Liver (tissue), 9 donors: ENCODE results near the gene VWA2. TPM values are rescaled to one million over a fixed set of nuclear protein-coding genes. Genes with fewer than 3 reads are reported as not detected.

Experiments
- DNase-seq: peaks from one replicate; pipeline ENCODE4 v3.0.0-alpha.2; 2017; ENCODE audit warnings: low spot score
- H3K27ac ChIP-seq, 2 donors: one replicate each; pipeline ENCODE4 v1.7.0; 2013; ENCODE audit warnings: inconsistent platforms in 2 of 2, low read length in 2 of 2, control low read depth in 1 of 2, low read depth in 1 of 2, mild to moderate bottlenecking in 1 of 2
- H3K27me3 ChIP-seq, 4 donors: one replicate each; pipeline versions ENCODE4 v1.6.1 to v1.7.0; 2013; ENCODE audit warnings: low read length in 3 of 4, inconsistent platforms in 1 of 4, mild to moderate bottlenecking in 1 of 4, moderate library complexity in 1 of 4; ENCODE audit not compliant: control insufficient read depth in 4 of 4, insufficient read depth in 4 of 4
- H3K36me3 ChIP-seq, 4 donors: one replicate each; pipeline versions ENCODE4 v1.6.1 to v1.7.0; 2013; ENCODE audit warnings: low read length in 3 of 4, mild to moderate bottlenecking in 3 of 4, low read depth in 1 of 4, moderate library complexity in 1 of 4; ENCODE audit not compliant: control insufficient read depth in 4 of 4, insufficient read depth in 3 of 4
- H3K4me1 ChIP-seq, 4 donors: one replicate each; pipeline versions ENCODE4 v1.6.1 to v1.7.0; 2013; ENCODE audit warnings: low read length in 3 of 4, mild to moderate bottlenecking in 3 of 4, moderate library complexity in 1 of 4; ENCODE audit not compliant: control insufficient read depth in 4 of 4, insufficient read depth in 4 of 4
- H3K4me3 ChIP-seq, 3 donors: one replicate each; pipeline versions ENCODE4 v1.6.1 to v1.7.0; 2013; ENCODE audit warnings: low read length in 3 of 3, control low read depth in 1 of 3, low read depth in 1 of 3, mild to moderate bottlenecking in 1 of 3
- H3K9ac ChIP-seq, 2 donors: one replicate each; pipeline ENCODE4 v1.7.0; 2013; ENCODE audit warnings: low read length in 2 of 2, mild to moderate bottlenecking in 2 of 2, moderate library complexity in 2 of 2, control low read depth in 1 of 2, low read depth in 1 of 2
- H3K9me3 ChIP-seq, 4 donors: one replicate each; pipeline versions ENCODE4 v1.6.1 to v1.7.0; 2013; ENCODE audit warnings: low read length in 3 of 4; ENCODE audit not compliant: control insufficient read depth in 4 of 4
- CTCF ChIP-seq: fragments of 150-350 bp; IDR thresholded peaks from 2 replicates; pipeline ENCODE4 v1.5.1; 2017; ENCODE audit warnings: improper control_type of control experiment, low read depth, low read length; ENCODE audit not compliant: missing input control
- EGR1 ChIP-seq, 2 donors: IDR thresholded peaks; 2 replicates each; pipeline ENCODE4 v1.6.1; 2016 to 2018; ENCODE audit warnings: antibody characterized with exemption in 2 of 2, low read depth in 2 of 2
- FOXA1 ChIP-seq: IDR thresholded peaks from 2 replicates; pipeline ENCODE4 v1.6.1; 2016; ENCODE audit warnings: antibody characterized with exemption
- FOXA2 ChIP-seq: IDR thresholded peaks from 2 replicates; pipeline ENCODE4 v1.6.1; 2016; ENCODE audit warnings: antibody characterized with exemption
- GABPA ChIP-seq, 2 donors: IDR thresholded peaks in 1 of 2; conservative IDR thresholded peaks in 1 of 2; 2 replicates each; pipeline ENCODE4 v1.6.1; 2016; ENCODE audit warnings: antibody characterized with exemption in 2 of 2, mild to moderate bottlenecking in 1 of 2, moderate library complexity in 1 of 2
- HNF4A ChIP-seq, 2 donors: conservative IDR thresholded peaks; 2 replicates each; pipeline ENCODE4 v1.6.1; 2016; ENCODE audit warnings: antibody characterized with exemption in 2 of 2, mild to moderate bottlenecking in 2 of 2
- HNF4G ChIP-seq: IDR thresholded peaks from 2 replicates; pipeline ENCODE4 v1.6.1; 2016; ENCODE audit warnings: antibody characterized with exemption
- JUND ChIP-seq, 2 donors: IDR thresholded peaks; 2 replicates each; pipeline ENCODE4 v1.6.1; 2016; ENCODE audit warnings: antibody characterized with exemption in 2 of 2
- MAX ChIP-seq: IDR thresholded peaks from 2 replicates; pipeline ENCODE4 v1.6.1; 2016; ENCODE audit warnings: antibody characterized with exemption
- NR2F2 ChIP-seq: IDR thresholded peaks from 2 replicates; pipeline ENCODE4 v1.6.1; 2016; ENCODE audit warnings: antibody characterized with exemption
- RAD21 ChIP-seq, 2 donors: IDR thresholded peaks; 2 replicates each; pipeline ENCODE4 v1.6.1; 2016; ENCODE audit warnings: antibody characterized with exemption in 2 of 2, mild to moderate bottlenecking in 2 of 2
- RXRA ChIP-seq, 2 donors: IDR thresholded peaks; 2 replicates each; pipeline ENCODE4 v1.6.1; 2017 to 2018; ENCODE audit warnings: antibody characterized with exemption in 2 of 2, mild to moderate bottlenecking in 1 of 2
- SP1 ChIP-seq: IDR thresholded peaks from 2 replicates; pipeline ENCODE4 v1.6.1; 2018; ENCODE audit warnings: antibody characterized with exemption, mild to moderate bottlenecking
- TAF1 ChIP-seq: conservative IDR thresholded peaks from 2 replicates; pipeline ENCODE4 v1.6.1; 2016; ENCODE audit warnings: antibody characterized with exemption, mild to moderate bottlenecking
- YY1 ChIP-seq: IDR thresholded peaks from 2 replicates; pipeline ENCODE4 v1.6.1; 2016; ENCODE audit warnings: antibody characterized with exemption, mild to moderate bottlenecking
- WGBS: extraction: QIAGEN DNeasy Blood & Tissue Kit; methylation state at CpG from one replicate; pipeline ENCODE4 v1.1.7; 2013; 5-methylcytosine and 5-hydroxymethylcytosine counted together
- polyA plus RNA-seq, 2 donors: library from polyadenylated mRNA; stranded (reverse) in 1 of 2; unstranded in 1 of 2; fragments of 200-250 nt in 1 of 2; fragments of >200 nt in 1 of 2; fragmentation: Nextera tagmentation in 1 of 2; extraction: Ambion mirVana in 1 of 2; gene quantifications; one replicate each; pipeline versions ENCODE4 v1.2.1 to v1.2.3, GENCODE V29; 2013 to 2015
- total RNA-seq, 2 donors: library from RNA; depleted of rRNA; stranded (reverse); fragments of >200 nt; gene quantifications; one replicate each; pipeline ENCODE4 v1.2.3, GENCODE V29; 2014
- TF ChIP-seq, protein P1 (sequence below): IDR thresholded peaks from 2 replicates; pipeline ENCODE4 v1.6.1; 2016; ENCODE audit warnings: antibody characterized with exemption
- TF ChIP-seq, protein P2 (sequence below): IDR thresholded peaks from 2 replicates; pipeline ENCODE4 v1.6.1; 2016; ENCODE audit warnings: antibody characterized with exemption
- TF ChIP-seq, protein P3 (sequence below): IDR thresholded peaks from 2 replicates; pipeline ENCODE4 v1.6.1; 2016; ENCODE audit warnings: antibody characterized with exemption, mild to moderate bottlenecking
- donor health status: healthy.
- donor health status: healthy.
- donor health status: healthy.
- donor health status: healthy.
- donor health status: healthy.

VWA2 gene
- total and polyA plus RNA-seq, 4 donors = 0.05 to 0.25 TPM; not detected in 2

DNA sequence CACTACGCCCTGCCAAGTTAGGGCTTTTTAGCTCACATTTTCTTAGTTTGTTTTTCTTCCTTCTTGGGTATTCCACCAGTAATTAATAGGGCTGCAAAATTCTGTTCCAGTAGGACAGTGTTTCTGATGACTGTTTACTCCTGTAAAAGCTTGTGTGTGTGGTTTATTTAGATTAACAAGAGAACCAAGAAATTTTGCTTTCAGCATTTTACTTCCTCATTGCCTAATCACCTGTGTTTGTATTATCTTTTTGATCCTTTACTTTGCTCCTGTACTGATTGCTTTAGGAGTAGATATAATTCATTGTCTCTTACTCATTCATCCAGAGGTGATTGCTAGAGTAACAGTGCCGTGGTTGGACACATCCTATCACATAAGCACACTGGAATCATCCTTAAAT lies 32.2 kb upstream of the VWA2 start:
- no peak overlapping the region for H3K27ac ChIP-seq
- 57% methylated on average over 2 of the region's 2 CpGs for WGBS
- H3K9me3 ChIP-seq = no peaks in the 10 kb centered on the region
- no peaks in the 10 kb centered on the region for H3K36me3 ChIP-seq
- TF ChIP-seq RXRA (IDR thresholded peaks at IDR 0.05) (no peak), SP1 (no peak), FOXA2 (no peak), YY1 (no peak), MAX (no peak), GABPA (IDR thresholded peaks at IDR 0.05 in 1 of 2, conservative IDR thresholded peaks at IDR 0.05 in 1 of 2) (no peak), NR2F2 (no peak), JUND (IDR thresholded peaks at IDR 0.05) (no peak), TAF1 (no peak), EGR1 (IDR thresholded peaks at IDR 0.05; ENCODE audit: low read depth in 2 of 2) (no peak), CTCF (no peak), HNF4A (conservative IDR thresholded peaks at IDR 0.05) (no peak)
- TF ChIP-seq, protein P1, sequence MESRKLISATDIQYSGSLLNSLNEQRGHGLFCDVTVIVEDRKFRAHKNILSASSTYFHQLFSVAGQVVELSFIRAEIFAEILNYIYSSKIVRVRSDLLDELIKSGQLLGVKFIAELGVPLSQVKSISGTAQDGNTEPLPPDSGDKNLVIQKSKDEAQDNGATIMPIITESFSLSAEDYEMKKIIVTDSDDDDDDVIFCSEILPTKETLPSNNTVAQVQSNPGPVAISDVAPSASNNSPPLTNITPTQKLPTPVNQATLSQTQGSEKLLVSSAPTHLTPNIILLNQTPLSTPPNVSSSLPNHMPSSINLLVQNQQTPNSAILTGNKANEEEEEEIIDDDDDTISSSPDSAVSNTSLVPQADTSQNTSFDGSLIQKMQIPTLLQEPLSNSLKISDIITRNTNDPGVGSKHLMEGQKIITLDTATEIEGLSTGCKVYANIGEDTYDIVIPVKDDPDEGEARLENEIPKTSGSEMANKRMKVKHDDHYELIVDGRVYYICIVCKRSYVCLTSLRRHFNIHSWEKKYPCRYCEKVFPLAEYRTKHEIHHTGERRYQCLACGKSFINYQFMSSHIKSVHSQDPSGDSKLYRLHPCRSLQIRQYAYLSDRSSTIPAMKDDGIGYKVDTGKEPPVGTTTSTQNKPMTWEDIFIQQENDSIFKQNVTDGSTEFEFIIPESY = no peak
- TF ChIP-seq, protein P2, sequence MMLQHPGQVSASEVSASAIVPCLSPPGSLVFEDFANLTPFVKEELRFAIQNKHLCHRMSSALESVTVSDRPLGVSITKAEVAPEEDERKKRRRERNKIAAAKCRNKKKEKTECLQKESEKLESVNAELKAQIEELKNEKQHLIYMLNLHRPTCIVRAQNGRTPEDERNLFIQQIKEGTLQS = no peak
- TF ChIP-seq, protein P3, sequence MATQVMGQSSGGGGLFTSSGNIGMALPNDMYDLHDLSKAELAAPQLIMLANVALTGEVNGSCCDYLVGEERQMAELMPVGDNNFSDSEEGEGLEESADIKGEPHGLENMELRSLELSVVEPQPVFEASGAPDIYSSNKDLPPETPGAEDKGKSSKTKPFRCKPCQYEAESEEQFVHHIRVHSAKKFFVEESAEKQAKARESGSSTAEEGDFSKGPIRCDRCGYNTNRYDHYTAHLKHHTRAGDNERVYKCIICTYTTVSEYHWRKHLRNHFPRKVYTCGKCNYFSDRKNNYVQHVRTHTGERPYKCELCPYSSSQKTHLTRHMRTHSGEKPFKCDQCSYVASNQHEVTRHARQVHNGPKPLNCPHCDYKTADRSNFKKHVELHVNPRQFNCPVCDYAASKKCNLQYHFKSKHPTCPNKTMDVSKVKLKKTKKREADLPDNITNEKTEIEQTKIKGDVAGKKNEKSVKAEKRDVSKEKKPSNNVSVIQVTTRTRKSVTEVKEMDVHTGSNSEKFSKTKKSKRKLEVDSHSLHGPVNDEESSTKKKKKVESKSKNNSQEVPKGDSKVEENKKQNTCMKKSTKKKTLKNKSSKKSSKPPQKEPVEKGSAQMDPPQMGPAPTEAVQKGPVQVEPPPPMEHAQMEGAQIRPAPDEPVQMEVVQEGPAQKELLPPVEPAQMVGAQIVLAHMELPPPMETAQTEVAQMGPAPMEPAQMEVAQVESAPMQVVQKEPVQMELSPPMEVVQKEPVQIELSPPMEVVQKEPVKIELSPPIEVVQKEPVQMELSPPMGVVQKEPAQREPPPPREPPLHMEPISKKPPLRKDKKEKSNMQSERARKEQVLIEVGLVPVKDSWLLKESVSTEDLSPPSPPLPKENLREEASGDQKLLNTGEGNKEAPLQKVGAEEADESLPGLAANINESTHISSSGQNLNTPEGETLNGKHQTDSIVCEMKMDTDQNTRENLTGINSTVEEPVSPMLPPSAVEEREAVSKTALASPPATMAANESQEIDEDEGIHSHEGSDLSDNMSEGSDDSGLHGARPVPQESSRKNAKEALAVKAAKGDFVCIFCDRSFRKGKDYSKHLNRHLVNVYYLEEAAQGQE = no peak
- no peak overlapping the region for H3K9ac ChIP-seq
- no peak for DNase-seq
- no peaks in the 10 kb centered on the region for H3K27me3 ChIP-seq
- no peak overlapping the region for H3K4me3 ChIP-seq
- no peaks in the 10 kb centered on the region for H3K4me1 ChIP-seq

DNA sequence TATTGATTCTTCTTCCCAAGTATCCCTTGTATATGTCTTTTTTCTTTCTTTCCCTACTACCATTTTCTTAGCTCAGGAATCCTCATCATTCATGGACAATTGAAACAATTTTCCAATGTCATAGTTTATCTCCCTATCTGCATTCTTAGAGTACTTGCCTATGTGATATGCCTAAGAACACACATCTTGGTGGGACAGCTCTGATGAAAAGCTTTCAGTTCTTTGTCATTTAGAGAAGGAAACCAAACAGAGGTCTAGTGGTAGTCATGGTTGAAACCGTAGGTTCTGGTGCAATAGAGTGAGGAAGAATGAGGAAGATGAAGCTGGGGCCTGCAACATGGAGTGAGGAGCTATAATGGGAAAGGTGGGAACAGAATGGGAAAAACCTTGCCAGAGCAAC lies 31.7 kb upstream of the VWA2 start:
- Histone ChIP-seq H3K4me3 (no peak overlapping the region), H3K4me1 (no peaks in the 10 kb centered on the region), H3K9me3 (no peaks in the 10 kb centered on the region), H3K9ac (no peak overlapping the region), H3K27ac (no peak overlapping the region), H3K27me3 (no peaks in the 10 kb centered on the region), H3K36me3 (no peaks in the 10 kb centered on the region)
- DNase-seq = no peak
- 78% methylated on average over 1 of the region's 1 CpG for WGBS
- TF ChIP-seq, protein P2 = no peak
- TF ChIP-seq MAX = no peak
- TF ChIP-seq, protein P1 = no peak
- no peak for TF ChIP-seq HNF4G
- no peak for TF ChIP-seq TAF1
- TF ChIP-seq CTCF = no peak
- TF ChIP-seq RAD21 (IDR thresholded peaks at IDR 0.05) = no peak
- no peak for TF ChIP-seq FOXA1
- TF ChIP-seq NR2F2 = no peak
- TF ChIP-seq EGR1 (IDR thresholded peaks at IDR 0.05; ENCODE audit: low read depth in 2 of 2) = no peak
- TF ChIP-seq FOXA2 = no peak
